Muscle of leg (tissue), 11 donors: Measurements from ENCODE around the gene TWIST2. TPM values are rescaled to one million over a fixed set of nuclear protein-coding genes. Genes with fewer than 3 reads are reported as not detected.

Source experiments
- DNase-seq: peaks from one replicate; pipeline ENCODE4 v3.0.0; 2013
- H3K27ac ChIP-seq: one replicate; pipeline ENCODE4 v1.5.1; 2013; ENCODE audit warnings: mild to moderate bottlenecking, low read length, control low read depth
- H3K27me3 ChIP-seq: one replicate; pipeline ENCODE4 v1.6.1; 2013; ENCODE audit warnings: low read length; ENCODE audit not compliant: control insufficient read depth, insufficient read depth
- H3K36me3 ChIP-seq: one replicate; pipeline ENCODE4 v1.6.1; 2013; ENCODE audit warnings: low read length; ENCODE audit not compliant: control insufficient read depth, insufficient read depth
- H3K4me1 ChIP-seq: one replicate; pipeline ENCODE4 v1.6.1; 2013; ENCODE audit warnings: low read length; ENCODE audit not compliant: control insufficient read depth, insufficient read depth
- H3K4me3 ChIP-seq: one replicate; pipeline ENCODE4 v1.5.1; 2013; ENCODE audit warnings: low read length, control low read depth
- H3K9me3 ChIP-seq: replicated peaks from 2 replicates; pipeline ENCODE4 v1.6.1; 2013; ENCODE audit warnings: low read depth, low read length; ENCODE audit not compliant: control insufficient read depth
- WGBS: methylation state at CpG from one replicate; pipeline ENCODE4 v1.1.5; 2013; ENCODE audit warnings: missing lambda C conversion rate; ENCODE audit not compliant: insufficient coverage; 5-methylcytosine and 5-hydroxymethylcytosine counted together
- polyA plus RNA-seq, 8 donors: library from polyadenylated mRNA; unstranded; fragments of 120-200 nt; gene quantifications; one replicate each; pipeline versions ENCODE4 v1.2.1 to v1.2.3, GENCODE V29; 2013; ENCODE audit warnings: inconsistent platforms in 1 of 8, low replicate concordance in 1 of 8; ENCODE audit not compliant: insufficient read length in 8 of 8, insufficient read depth in 1 of 8
- total RNA-seq: library from RNA; stranded (reverse); fragments of 120-200 nt; gene quantifications from one replicate; pipeline ENCODE4 v1.2.4, GENCODE V29; 2013

Gene TWIST2
- total and polyA plus RNA-seq, 9 donors, result 2.9 to 43.7 (median 6.6) TPM

DNA sequence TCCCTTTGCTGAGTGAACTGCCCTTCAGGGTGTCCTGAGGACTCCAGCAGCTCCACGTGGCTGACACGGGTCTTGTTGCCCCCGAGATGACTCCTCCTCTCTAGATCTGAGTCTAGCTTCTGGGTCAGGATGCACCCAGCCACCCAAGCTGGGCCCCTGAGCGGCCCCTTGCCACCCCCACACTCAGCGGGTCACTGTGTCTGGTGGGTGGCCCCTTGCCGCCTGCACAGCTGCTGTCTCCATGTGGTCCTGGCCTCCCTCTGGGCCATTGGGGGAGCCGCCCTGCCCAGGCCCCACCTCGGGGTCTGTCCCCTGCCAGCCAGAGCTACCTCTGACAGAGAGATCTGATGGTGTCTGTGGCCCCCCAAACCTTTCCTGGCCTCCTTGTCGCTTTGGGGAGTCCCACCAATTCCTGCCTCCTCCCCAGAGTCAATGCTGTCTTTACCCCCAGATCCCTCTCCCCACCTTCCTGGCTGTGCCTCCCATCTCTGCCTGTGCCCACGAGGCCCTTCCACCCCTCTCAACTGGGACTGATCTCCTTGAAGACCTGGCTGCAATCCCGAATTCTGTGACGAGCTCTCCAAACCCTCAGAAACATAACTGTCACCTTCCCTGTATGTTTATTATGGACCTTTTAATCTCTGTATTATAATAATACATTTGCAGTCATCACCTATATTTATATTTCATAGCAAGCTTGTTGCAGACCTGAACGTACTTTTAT, 46.5 kb downstream of the TWIST2 start:
- 68% methylated on average over 10 of the region's 13 CpGs for WGBS
- no peak overlapping the region for H3K4me3 ChIP-seq
- H3K27ac ChIP-seq, result no peak overlapping the region
- H3K36me3 ChIP-seq, result no peaks in the 10 kb centered on the region
- no peak for DNase-seq
- peaks cover 37% of the 10 kb centered on the region for H3K4me1 ChIP-seq
- H3K27me3 ChIP-seq, result peaks cover 4% of the 10 kb centered on the region
- H3K9me3 ChIP-seq, result no peaks in the 10 kb centered on the region

GRCh38 chr2:238894950-238895298, 47.0 kb downstream of the TWIST2 start:
- 78% methylated on average over 10 of the region's 10 CpGs for WGBS
- Histone ChIP-seq H3K27ac (no peak overlapping the region), H3K9me3 (no peaks in the 10 kb centered on the region), H3K27me3 (peaks cover 4% of the 10 kb centered on the region), H3K4me1 (peaks cover 37% of the 10 kb centered on the region), H3K4me3 (no peak overlapping the region), H3K36me3 (no peaks in the 10 kb centered on the region)
- no peak for DNase-seq

- H3K36me3 ChIP-seq, result no peaks in the 10 kb centered on the region
- H3K4me3 ChIP-seq, result no peak overlapping the region
- WGBS, result 36% methylated on average over 16 of the region's 20 CpGs
- H3K4me1 ChIP-seq, result peaks cover 40% of the 10 kb centered on the region
- peaks cover 8% of the 10 kb centered on the region for H3K27me3 ChIP-seq
- H3K27ac ChIP-seq, result no peak overlapping the region
- no peak for DNase-seq
- H3K9me3 ChIP-seq, result no peaks in the 10 kb centered on the region
Measured at GRCh38 chr2:238895361-238895882, 47.5 kb downstream of the TWIST2 start.

GRCh38 chr2:238895891-238896600, 48.2 kb downstream of the TWIST2 start:
- Histone ChIP-seq H3K4me3 (no peak overlapping the region), H3K27me3 (peaks cover 10% of the 10 kb centered on the region), H3K4me1 (peaks cover 43% of the 10 kb centered on the region), H3K9me3 (no peaks in the 10 kb centered on the region), H3K36me3 (no peaks in the 10 kb centered on the region), H3K27ac (no peak overlapping the region)
- DNase-seq, result peak; percentile 69
- 27% methylated on average over 21 of the region's 27 CpGs for WGBS

DNA sequence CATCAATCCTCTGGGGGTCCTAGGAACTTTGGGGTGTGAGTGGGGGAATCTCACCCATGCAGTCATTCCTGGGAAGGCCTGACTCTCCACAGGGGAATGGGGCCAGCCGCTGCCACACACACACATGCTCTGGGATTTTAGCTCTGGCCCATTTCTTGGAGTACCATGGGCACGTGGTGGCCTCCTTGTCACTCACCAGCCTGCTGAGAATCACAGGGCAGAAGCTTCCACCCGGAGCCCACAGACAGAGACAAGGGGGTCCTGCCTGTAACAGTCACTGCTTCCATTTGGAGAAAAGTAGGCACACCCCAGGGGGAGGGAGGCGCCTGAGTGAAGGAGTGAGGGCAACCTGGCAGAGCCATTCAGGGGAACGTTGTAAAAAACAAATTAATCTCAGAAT, 48.8 kb downstream of the TWIST2 start:
- Histone ChIP-seq H3K9me3 (no peaks in the 10 kb centered on the region), H3K4me1 (peaks cover 39% of the 10 kb centered on the region)
- 100% methylated on average over 2 of the region's 5 CpGs for WGBS

DNA sequence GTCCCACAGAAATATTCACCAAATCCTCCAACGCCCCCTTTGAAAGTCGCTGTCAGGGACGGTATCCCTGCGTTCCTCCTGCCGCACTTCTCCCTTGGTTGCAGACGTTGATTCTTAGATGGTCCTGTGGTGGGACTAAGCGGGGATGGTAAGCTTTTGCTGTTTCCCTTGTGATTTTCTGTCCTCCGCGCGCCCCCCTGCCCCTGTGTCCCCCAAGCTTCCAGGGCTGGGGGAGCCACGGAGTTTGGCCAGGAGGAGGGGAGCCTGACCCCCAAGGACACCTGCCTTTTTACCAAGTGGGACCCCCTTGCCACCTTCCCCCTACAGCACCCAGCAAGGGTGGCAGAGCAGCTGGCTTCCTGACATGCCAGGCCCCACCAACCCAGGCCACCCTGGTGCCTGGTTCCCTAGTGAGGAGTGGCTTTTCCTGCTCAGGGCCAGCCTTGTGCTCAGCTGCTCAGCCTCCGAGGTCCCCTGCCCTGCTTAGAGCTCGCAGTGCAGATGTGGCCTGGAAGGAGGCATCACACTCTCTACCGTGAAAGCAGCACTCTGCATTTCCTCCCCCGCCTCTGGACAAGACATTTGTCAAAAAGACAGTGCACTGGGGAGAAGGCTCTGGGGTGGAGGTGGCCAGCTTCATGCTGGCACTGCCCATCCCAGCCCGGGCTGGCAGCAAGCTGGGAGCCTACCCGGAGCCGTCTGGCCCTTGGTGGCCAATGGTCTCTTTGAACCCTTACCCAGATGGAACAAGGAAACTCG, 49.4 kb downstream of the TWIST2 start:
- Histone ChIP-seq H3K27ac (no peak overlapping the region), H3K27me3 (peaks cover 10% of the 10 kb centered on the region), H3K4me1 (peaks cover 33% of the 10 kb centered on the region), H3K9me3 (no peaks in the 10 kb centered on the region), H3K36me3 (no peaks in the 10 kb centered on the region), H3K4me3 (no peak overlapping the region)
- DNase-seq, result no peak
- 76% methylated on average over 10 of the region's 19 CpGs for WGBS

More for the DNA sequence above, 48.8 kb downstream of the TWIST2 start:
- DNase-seq, result no peak
- Histone ChIP-seq H3K36me3 (no peaks in the 10 kb centered on the region), H3K27ac (no peak overlapping the region), H3K27me3 (peaks cover 10% of the 10 kb centered on the region), H3K4me3 (no peak overlapping the region)

DNA sequence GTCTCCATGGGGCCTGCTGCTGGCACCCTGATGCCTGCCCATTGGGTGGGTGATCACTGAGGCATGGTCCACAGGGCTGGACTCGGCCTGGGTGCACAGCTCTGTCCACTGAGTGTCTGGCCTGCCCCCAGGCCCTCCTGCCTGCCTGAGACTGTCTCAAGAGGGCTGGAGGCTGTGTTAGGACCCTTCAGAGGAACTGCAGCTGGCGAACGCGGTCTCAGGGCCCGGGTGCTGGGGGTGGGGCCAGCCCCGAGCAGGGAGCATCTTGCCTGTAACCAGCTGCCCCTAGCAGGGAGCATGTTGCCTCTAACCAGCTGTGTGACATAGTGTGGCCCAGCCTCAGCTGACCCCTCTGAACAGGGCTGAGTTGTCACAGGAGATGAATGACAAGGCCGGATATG, 50.0 kb downstream of the TWIST2 start:
- Histone ChIP-seq H3K4me1 (peaks cover 33% of the 10 kb centered on the region), H3K27me3 (peaks cover 10% of the 10 kb centered on the region), H3K36me3 (no peaks in the 10 kb centered on the region), H3K27ac (no peak overlapping the region), H3K9me3 (no peaks in the 10 kb centered on the region), H3K4me3 (no peak overlapping the region)
- 73% methylated on average over 7 of the region's 7 CpGs for WGBS
- no peak for DNase-seq

DNA sequence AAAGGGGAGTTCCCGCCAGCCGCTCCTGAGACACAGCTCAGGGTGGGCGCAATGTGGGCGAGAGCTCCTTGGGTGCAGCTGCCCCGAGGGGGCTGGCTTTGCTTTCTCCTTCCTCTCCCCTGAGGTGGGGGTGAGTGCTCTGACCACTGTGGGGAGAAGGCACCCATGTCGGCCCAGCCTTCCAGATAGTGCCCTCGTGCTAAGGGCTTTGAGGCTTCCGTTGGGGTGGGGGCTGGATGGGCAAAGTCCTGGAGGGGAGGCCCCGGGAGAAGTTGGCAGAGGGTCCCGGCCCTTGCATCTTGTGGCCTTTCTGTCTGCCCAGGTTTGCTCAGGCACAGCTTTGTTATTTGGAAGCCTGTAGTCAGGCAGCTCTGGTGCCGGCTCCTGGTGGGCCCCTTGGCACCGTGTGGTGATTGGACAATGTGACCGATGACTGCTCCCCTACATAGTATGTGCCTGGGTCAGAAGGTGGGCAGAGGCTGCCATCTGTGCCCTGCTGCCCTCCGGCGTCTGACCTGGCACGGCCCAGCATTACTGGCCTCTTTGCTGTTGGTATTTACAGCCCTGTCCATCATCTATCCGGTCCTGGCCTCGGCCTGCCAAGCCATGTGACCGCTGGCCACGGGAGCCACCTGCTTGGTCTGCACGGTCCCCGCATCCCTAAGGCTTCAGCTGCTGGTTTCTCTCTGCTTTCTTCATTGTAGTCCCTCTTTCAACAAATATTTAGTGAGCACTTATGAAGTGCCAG, 50.8 kb downstream of the TWIST2 start:
- Histone ChIP-seq H3K4me1 (peaks cover 33% of the 10 kb centered on the region), H3K27ac (no peak overlapping the region), H3K4me3 (no peak overlapping the region), H3K27me3 (peaks cover 10% of the 10 kb centered on the region), H3K36me3 (no peaks in the 10 kb centered on the region), H3K9me3 (no peaks in the 10 kb centered on the region)
- 91% methylated on average over 17 of the region's 22 CpGs for WGBS
- no peak for DNase-seq

GRCh38 chr2:238899386-238899785, 51.5 kb downstream of the TWIST2 start:
- WGBS, result 87% methylated on average over 7 of the region's 7 CpGs
- no peak for DNase-seq
- peaks cover 8% of the 10 kb centered on the region for H3K27me3 ChIP-seq

More at GRCh38 chr2:238899386-238899785, 51.5 kb downstream of the TWIST2 start:
- no peak overlapping the region for H3K4me3 ChIP-seq
- no peak overlapping the region for H3K27ac ChIP-seq
- H3K4me1 ChIP-seq, result peaks cover 33% of the 10 kb centered on the region
- no peaks in the 10 kb centered on the region for H3K36me3 ChIP-seq
- no peaks in the 10 kb centered on the region for H3K9me3 ChIP-seq
